ENCODE results near the gene FAM171A2. TPM values are rescaled to one million over a fixed set of nuclear protein-coding genes. Genes with fewer than 3 reads are reported as not detected.

Gene FAM171A2
- total RNA-seq, 1 donor from 2014 or later = 20.6 TPM

- peaks cover 6% of the 10 kb centered on the region for H3K4me1 Mint-ChIP-seq (ENCODE audit: low read depth)
Measured at GRCh38 chr17:44390250-44390870, 26.7 kb upstream of the FAM171A2 start.

GRCh38 chr17:44389723-44390202, 26.1 kb upstream of the FAM171A2 start:
- Mint-ChIP-seq H3K9me3 (ENCODE audit: low read depth) (no peaks in the 10 kb centered on the region), H3K4me3 (ENCODE audit: unreplicated experiment) (no peak overlapping the region), H3K27me3 (ENCODE audit: low read depth) (no peaks in the 10 kb centered on the region), H3K36me3 (ENCODE audit: low read depth) (peaks cover 1% of the 10 kb centered on the region), H3K27ac (ENCODE audit: unreplicated experiment) (no peak overlapping the region), H3K4me1 (ENCODE audit: low read depth) (peaks cover 9% of the 10 kb centered on the region)
- peak; percentile 49 for DNase-seq (ENCODE audit: low spot score)
- no peak for TF ChIP-seq CTCF (IDR thresholded peaks at IDR 0.05)

More at GRCh38 chr17:44390250-44390870, 26.7 kb upstream of the FAM171A2 start:
- no peak for TF ChIP-seq CTCF (IDR thresholded peaks at IDR 0.05)
- H3K27ac Mint-ChIP-seq (ENCODE audit: unreplicated experiment) = no peak overlapping the region
- H3K27me3 Mint-ChIP-seq (ENCODE audit: low read depth) = no peaks in the 10 kb centered on the region
- no peaks in the 10 kb centered on the region for H3K9me3 Mint-ChIP-seq (ENCODE audit: low read depth)
- H3K36me3 Mint-ChIP-seq (ENCODE audit: low read depth) = peaks cover 1% of the 10 kb centered on the region
- DNase-seq (ENCODE audit: low spot score) = no peak
- H3K4me3 Mint-ChIP-seq (ENCODE audit: unreplicated experiment) = no peak overlapping the region

- H3K36me3 Mint-ChIP-seq (ENCODE audit: low read depth) = peaks cover 1% of the 10 kb centered on the region
- H3K4me1 Mint-ChIP-seq (ENCODE audit: low read depth) = peaks cover 10% of the 10 kb centered on the region
- H3K27ac Mint-ChIP-seq (ENCODE audit: unreplicated experiment) = no peak within 1 kb of the TSS
- no peak for TF ChIP-seq CTCF (IDR thresholded peaks at IDR 0.05)
- no peak within 1 kb of the TSS for H3K4me3 Mint-ChIP-seq (ENCODE audit: unreplicated experiment)
- no peaks in the 10 kb centered on the region for H3K9me3 Mint-ChIP-seq (ENCODE audit: low read depth)
- H3K27me3 Mint-ChIP-seq (ENCODE audit: low read depth) = no peaks in the 10 kb centered on the region
- DNase-seq (ENCODE audit: low spot score) = peak; percentile 50
Measured at GRCh38 chr17:44389281-44389680, 25.6 kb upstream of the FAM171A2 start, which contains the start of gene ITGA2B. TSS of gene ITGA2B (minus strand) at chr17:44389649. CDS start at chr17:44389473, 176 bp downstream.

- no peak overlapping the region for H3K27ac Mint-ChIP-seq (ENCODE audit: unreplicated experiment)
- DNase-seq (ENCODE audit: low spot score) = no peak
- H3K36me3 Mint-ChIP-seq (ENCODE audit: low read depth) = peaks cover 1% of the 10 kb centered on the region
- H3K27me3 Mint-ChIP-seq (ENCODE audit: low read depth) = no peaks in the 10 kb centered on the region
- H3K4me3 Mint-ChIP-seq (ENCODE audit: unreplicated experiment) = no peak overlapping the region
- peaks cover 10% of the 10 kb centered on the region for H3K4me1 Mint-ChIP-seq (ENCODE audit: low read depth)
- H3K9me3 Mint-ChIP-seq (ENCODE audit: low read depth) = no peaks in the 10 kb centered on the region
- no peak for TF ChIP-seq CTCF (IDR thresholded peaks at IDR 0.05)
Measured at GRCh38 chr17:44387804-44388203, 24.2 kb upstream of the FAM171A2 start.

- H3K4me1 Mint-ChIP-seq (ENCODE audit: low read depth) = peaks cover 10% of the 10 kb centered on the region
- no peak overlapping the region for H3K27ac Mint-ChIP-seq (ENCODE audit: unreplicated experiment)
- H3K4me3 Mint-ChIP-seq (ENCODE audit: unreplicated experiment) = peak overlapping the region; percentile 74
- TF ChIP-seq CTCF (IDR thresholded peaks at IDR 0.05) = no peak
- no peaks in the 10 kb centered on the region for H3K27me3 Mint-ChIP-seq (ENCODE audit: low read depth)
- no peaks in the 10 kb centered on the region for H3K9me3 Mint-ChIP-seq (ENCODE audit: low read depth)
- DNase-seq (ENCODE audit: low spot score) = no peak
- peaks cover 1% of the 10 kb centered on the region for H3K36me3 Mint-ChIP-seq (ENCODE audit: low read depth)
Measured at GRCh38 chr17:44386182-44386525, 22.5 kb upstream of the FAM171A2 start.
